ENCODE results near the gene LRBA. TPM values are rescaled to one million over a fixed set of nuclear protein-coding genes. Genes with fewer than 3 reads are reported as not detected.
"Not testable (repeated sequence)": the region's sequence is repeated elsewhere in the genome, so short reads cannot be mapped to it uniquely, and the experiment has no call there.

LRBA gene
- total and polyA plus RNA-seq, 9 donors: 20.7 to 30.5 (median 27.7) TPM

DNA sequence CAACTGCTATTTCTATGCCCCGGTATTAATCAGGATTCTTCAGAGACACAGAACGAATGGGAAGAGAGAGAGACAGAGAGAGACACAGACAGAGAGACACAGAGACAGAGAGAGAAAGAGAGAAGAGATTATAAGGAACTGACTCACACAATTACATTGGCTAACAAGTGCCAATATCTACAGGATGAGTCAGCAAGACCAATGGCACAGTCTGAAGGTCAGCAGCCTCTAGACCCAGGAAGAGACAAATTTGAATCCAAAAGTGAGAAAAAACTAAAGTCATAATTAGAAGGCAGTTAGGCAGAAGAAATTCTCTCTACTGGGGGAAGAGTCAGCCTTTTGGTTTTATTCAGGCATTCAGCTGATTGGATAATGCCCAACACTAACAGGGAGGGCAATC lies 245.8 kb downstream of the LRBA start:
- WGBS (ENCODE audit: insufficient coverage): 88% methylated on average over 1 of the region's 2 CpGs
- no peaks in the 10 kb centered on the region for H3K4me1 ChIP-seq (ENCODE audit: control insufficient read depth, insufficient read depth, low read length)
- H3K4me3 ChIP-seq (ENCODE audit: low read length): no peak overlapping the region
- no peak overlapping the region for H3K27ac ChIP-seq (ENCODE audit: low read length)
- no peaks in the 10 kb centered on the region for H3K27me3 ChIP-seq (ENCODE audit: control insufficient read depth, insufficient read depth, low read length)
- H3K36me3 ChIP-seq (ENCODE audit: control insufficient read depth, insufficient read depth, low read length): no peaks in the 10 kb centered on the region
- no peaks in the 10 kb centered on the region for H3K9me3 ChIP-seq (replicated peaks; ENCODE audit: control insufficient read depth, low read depth, low read length)
- no peak for DNase-seq

DNA sequence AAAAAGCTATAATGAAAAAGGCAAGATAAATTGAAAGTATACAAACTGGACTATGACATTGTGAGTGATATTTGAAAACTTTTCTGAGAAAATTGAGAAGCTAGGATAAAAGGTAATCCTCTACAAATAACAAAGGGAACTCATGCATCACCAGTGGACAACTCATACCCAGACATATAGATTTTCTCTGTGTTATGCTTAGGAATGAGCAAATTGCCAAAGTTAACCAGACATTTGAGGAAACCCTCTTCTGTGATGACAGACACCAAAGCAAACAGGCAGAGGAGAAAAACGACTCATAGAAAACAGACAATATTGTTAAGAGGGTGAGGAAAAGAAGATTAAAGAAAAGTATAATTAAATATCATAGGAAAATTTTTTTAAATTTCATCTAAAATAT lies 246.6 kb downstream of the LRBA start:
- no peak for DNase-seq
- Histone ChIP-seq H3K9me3 (replicated peaks; ENCODE audit: control insufficient read depth, low read depth, low read length) (no peaks in the 10 kb centered on the region), H3K4me1 (ENCODE audit: control insufficient read depth, insufficient read depth, low read length) (no peaks in the 10 kb centered on the region), H3K36me3 (ENCODE audit: control insufficient read depth, insufficient read depth, low read length) (no peaks in the 10 kb centered on the region), H3K4me3 (ENCODE audit: low read length) (no peak overlapping the region), H3K27ac (ENCODE audit: low read length) (no peak overlapping the region), H3K27me3 (ENCODE audit: control insufficient read depth, insufficient read depth, low read length) (no peaks in the 10 kb centered on the region)
- WGBS (ENCODE audit: insufficient coverage): no CpG with 5 or more reads among the region's 1 CpG

DNA sequence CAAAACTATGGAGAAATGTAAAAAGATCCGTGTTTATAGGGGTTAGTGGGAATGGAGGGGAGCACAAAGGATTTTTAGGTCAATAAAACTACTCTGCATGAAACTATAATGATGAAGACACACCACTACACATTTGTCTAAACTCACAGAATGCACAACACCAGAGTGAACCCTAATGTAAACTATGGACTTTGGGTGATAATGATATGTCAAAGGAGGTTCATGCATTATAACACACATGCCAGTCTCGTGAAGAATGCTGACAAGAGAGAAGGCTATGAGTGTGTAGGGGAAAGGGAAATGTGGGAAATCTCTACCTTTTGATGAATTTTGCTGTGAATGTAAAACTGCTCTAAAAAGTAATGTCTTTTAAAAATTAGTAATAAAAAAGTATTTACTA lies 249.9 kb downstream of the LRBA start:
- Histone ChIP-seq H3K36me3 (ENCODE audit: control insufficient read depth, insufficient read depth, low read length) (no peaks in the 10 kb centered on the region), H3K9me3 (replicated peaks; ENCODE audit: control insufficient read depth, low read depth, low read length) (no peaks in the 10 kb centered on the region), H3K4me3 (ENCODE audit: low read length) (no peak overlapping the region), H3K4me1 (ENCODE audit: control insufficient read depth, insufficient read depth, low read length) (no peaks in the 10 kb centered on the region), H3K27me3 (ENCODE audit: control insufficient read depth, insufficient read depth, low read length) (no peaks in the 10 kb centered on the region), H3K27ac (ENCODE audit: low read length) (no peak overlapping the region)
- WGBS (ENCODE audit: insufficient coverage): no CpG with 5 or more reads among the region's 2 CpGs
- no peak for DNase-seq

DNA sequence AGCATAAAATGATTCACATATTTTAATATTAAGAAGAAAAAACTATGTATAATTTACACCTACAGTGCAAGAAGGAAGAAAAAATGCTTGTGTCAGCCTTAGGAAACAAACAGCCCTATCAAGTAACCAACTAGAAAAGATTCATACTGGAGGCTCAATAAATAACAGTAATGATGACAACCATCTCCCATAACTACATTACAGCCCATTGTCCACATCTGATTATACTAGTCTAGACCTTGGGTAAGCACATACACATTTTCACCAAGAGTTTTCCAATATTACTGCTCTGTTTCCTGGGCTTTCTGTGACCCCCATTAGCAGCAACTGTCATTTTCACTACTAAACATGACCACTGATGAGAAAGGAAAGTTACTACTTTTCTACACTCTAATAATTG lies 263.4 kb downstream of the LRBA start:
- Histone ChIP-seq H3K4me1 (ENCODE audit: control insufficient read depth, insufficient read depth, low read length) (no peaks in the 10 kb centered on the region), H3K27me3 (ENCODE audit: control insufficient read depth, insufficient read depth, low read length) (no peaks in the 10 kb centered on the region), H3K27ac (ENCODE audit: low read length) (no peak overlapping the region), H3K9me3 (replicated peaks; ENCODE audit: control insufficient read depth, low read depth, low read length) (no peaks in the 10 kb centered on the region), H3K4me3 (ENCODE audit: low read length) (no peak overlapping the region), H3K36me3 (ENCODE audit: control insufficient read depth, insufficient read depth, low read length) (no peaks in the 10 kb centered on the region)
- no peak for DNase-seq

DNA sequence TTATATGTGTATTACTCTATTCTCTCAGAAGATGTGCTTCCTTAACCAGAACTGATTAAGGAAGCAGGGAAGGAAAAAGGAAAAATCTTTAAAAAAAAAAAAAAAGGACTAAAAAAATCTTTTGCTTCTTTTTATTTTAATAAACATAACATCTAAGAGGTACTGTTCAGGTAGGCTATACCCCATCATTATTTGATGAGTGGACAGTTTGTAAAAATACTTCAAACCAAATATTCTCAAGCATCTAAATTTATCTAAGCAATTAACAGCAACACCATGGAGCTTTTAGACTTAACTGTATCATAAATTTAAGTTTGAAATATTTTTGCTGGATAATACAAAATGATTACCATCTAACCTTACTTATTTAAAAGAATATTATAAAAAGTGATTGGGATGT lies 264.3 kb downstream of the LRBA start:
- H3K4me3 ChIP-seq (ENCODE audit: low read length): no peak overlapping the region
- no peak for DNase-seq
- H3K27me3 ChIP-seq (ENCODE audit: control insufficient read depth, insufficient read depth, low read length): no peaks in the 10 kb centered on the region
- no peaks in the 10 kb centered on the region for H3K4me1 ChIP-seq (ENCODE audit: control insufficient read depth, insufficient read depth, low read length)
- no peaks in the 10 kb centered on the region for H3K36me3 ChIP-seq (ENCODE audit: control insufficient read depth, insufficient read depth, low read length)
- no peaks in the 10 kb centered on the region for H3K9me3 ChIP-seq (replicated peaks; ENCODE audit: control insufficient read depth, low read depth, low read length)
- no peak overlapping the region for H3K27ac ChIP-seq (ENCODE audit: low read length)

DNA sequence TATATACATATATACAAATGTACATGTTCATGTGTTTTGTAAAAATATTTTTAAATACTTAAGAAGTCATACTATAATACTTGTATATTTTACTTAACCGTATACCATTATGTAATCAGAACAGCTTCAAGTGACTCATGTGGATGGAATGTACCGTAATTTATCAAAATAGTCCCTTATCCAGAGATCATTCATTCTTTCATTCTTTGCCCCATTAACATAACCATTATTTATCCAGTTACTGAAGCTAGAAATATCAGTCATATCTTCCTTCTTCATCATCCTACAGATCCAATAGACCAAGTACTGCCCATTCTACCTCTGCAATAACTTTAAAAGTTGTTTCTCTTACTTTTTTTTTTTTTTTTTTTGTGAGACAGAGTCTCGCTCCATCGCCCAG lies 268.9 kb downstream of the LRBA start:
- DNase-seq: no peak
- H3K27me3 ChIP-seq (ENCODE audit: control insufficient read depth, insufficient read depth, low read length): no peaks in the 10 kb centered on the region
- no peaks in the 10 kb centered on the region for H3K36me3 ChIP-seq (ENCODE audit: control insufficient read depth, insufficient read depth, low read length)
- H3K9me3 ChIP-seq (replicated peaks; ENCODE audit: control insufficient read depth, low read depth, low read length): no peaks in the 10 kb centered on the region
- H3K27ac ChIP-seq (ENCODE audit: low read length): no peak overlapping the region
- WGBS (ENCODE audit: insufficient coverage): no CpG with 5 or more reads among the region's 4 CpGs
- no peaks in the 10 kb centered on the region for H3K4me1 ChIP-seq (ENCODE audit: control insufficient read depth, insufficient read depth, low read length)
- no peak overlapping the region for H3K4me3 ChIP-seq (ENCODE audit: low read length)

DNA sequence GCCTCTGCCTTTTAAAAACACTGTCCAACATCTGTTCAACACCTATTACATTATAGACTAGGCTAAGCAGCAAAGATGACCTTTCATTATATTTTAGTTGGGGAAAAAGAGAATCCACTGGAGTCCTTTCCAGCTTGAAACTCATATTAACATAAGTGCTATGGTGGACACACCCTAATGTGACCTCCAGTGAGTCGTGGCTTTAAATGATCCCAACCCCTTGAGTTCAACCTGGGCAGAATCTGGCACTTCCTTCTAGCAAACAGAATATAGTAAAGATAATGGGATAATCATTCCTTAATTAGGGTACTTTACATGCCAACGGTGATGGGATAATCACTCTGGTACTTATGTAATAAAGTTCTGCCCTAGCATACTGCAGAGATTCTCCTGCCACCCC lies 270.5 kb downstream of the LRBA start:
- Histone ChIP-seq H3K9me3 (replicated peaks; ENCODE audit: control insufficient read depth, low read depth, low read length) (no peaks in the 10 kb centered on the region), H3K27me3 (ENCODE audit: control insufficient read depth, insufficient read depth, low read length) (no peaks in the 10 kb centered on the region), H3K4me3 (ENCODE audit: low read length) (no peak overlapping the region), H3K36me3 (ENCODE audit: control insufficient read depth, insufficient read depth, low read length) (no peaks in the 10 kb centered on the region), H3K4me1 (ENCODE audit: control insufficient read depth, insufficient read depth, low read length) (no peaks in the 10 kb centered on the region), H3K27ac (ENCODE audit: low read length) (no peak overlapping the region)
- no peak for DNase-seq
- WGBS (ENCODE audit: insufficient coverage): 80% methylated on average over 1 of the region's 2 CpGs

DNA sequence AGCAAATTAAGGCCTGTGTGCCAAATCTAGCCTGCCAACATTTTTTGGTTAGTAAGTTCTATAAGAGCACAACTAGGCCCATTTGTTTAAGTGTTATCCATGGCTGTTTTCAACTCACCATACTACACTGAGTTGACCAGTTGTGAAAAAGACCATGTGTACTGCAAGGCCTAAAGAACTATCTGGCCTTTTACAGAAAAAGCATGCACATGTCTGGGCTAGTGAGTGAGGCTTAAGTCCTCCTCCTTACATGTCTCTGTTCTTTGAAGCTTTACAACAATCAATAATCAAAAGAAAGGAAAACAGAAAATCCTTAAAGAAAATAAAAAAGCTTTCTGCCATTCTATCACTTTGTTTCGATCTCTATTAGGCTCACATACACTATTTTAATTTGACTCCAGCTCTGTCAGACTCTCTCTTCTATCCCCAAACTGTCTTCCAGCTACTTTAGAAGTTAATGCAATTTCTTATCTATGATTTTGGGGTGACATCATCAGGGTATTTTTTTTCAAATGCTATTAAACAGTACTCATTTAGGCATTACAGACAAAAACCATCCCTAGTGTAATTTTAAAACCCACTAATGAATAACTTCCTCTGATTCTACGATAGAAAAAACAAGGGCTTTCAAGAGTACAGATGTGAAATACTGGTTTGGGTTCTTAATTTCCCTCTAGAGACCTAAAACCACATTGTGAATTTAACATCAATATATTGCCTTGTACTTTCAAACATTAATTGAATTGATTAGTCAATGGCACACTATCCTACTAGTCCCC lies 271.3 kb downstream of the LRBA start:
- no peak for DNase-seq
- Histone ChIP-seq H3K4me1 (ENCODE audit: control insufficient read depth, insufficient read depth, low read length) (no peaks in the 10 kb centered on the region), H3K27me3 (ENCODE audit: control insufficient read depth, insufficient read depth, low read length) (no peaks in the 10 kb centered on the region), H3K4me3 (ENCODE audit: low read length) (no peak overlapping the region), H3K27ac (ENCODE audit: low read length) (no peak overlapping the region), H3K36me3 (ENCODE audit: control insufficient read depth, insufficient read depth, low read length) (no peaks in the 10 kb centered on the region), H3K9me3 (replicated peaks; ENCODE audit: control insufficient read depth, low read depth, low read length) (no peaks in the 10 kb centered on the region)
- no CpG with 5 or more reads among the region's 2 CpGs for WGBS (ENCODE audit: insufficient coverage)

DNA sequence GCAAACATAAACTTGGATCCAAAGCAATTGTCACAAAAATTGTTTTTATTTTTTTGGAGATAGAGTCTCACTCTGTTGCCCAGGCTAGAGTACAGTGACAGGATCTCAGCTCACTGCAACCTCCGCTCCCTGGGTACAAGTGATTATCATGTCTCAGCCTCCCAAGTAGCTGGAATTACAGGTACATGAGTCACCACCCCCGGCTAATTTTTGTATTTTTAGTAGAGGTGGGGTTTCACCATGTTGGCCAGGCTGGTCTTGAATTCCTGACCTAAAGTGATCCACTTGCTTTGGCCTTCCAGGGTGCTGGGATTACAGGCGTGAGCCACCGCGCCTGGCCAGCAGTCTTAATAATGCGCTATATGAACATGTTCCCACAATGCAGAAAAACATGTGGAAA lies 272.2 kb downstream of the LRBA start:
- H3K4me3 ChIP-seq (ENCODE audit: low read length); H3K4me1 ChIP-seq (ENCODE audit: control insufficient read depth, insufficient read depth, low read length); H3K36me3 ChIP-seq (ENCODE audit: control insufficient read depth, insufficient read depth, low read length); H3K27me3 ChIP-seq (ENCODE audit: control insufficient read depth, insufficient read depth, low read length); DNase-seq; H3K27ac ChIP-seq (ENCODE audit: low read length); H3K9me3 ChIP-seq (replicated peaks; ENCODE audit: control insufficient read depth, low read depth, low read length): not testable (repeated sequence)
- WGBS (ENCODE audit: insufficient coverage): 100% methylated on average over 1 of the region's 6 CpGs

DNA sequence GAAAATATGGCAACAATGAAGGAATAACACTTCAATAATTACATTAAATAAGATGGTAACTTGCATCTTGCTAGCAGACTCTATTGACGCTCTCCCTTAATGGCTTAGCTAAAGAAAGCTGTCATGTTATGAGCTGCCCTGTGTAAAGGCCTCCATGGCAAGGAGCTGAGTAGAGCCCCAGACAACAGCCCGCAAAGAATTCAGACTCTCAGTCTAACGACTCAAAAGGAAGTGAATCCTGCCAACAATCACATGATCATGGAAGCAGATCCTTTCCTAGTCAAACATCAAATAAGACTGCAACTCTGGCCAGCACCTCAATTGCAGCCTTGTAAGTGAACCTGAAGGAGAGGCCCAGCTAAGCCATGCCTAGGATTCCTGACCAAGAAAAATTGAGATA lies 275.5 kb downstream of the LRBA start:
- Histone ChIP-seq H3K4me1 (ENCODE audit: control insufficient read depth, insufficient read depth, low read length) (no peaks in the 10 kb centered on the region), H3K36me3 (ENCODE audit: control insufficient read depth, insufficient read depth, low read length) (no peaks in the 10 kb centered on the region), H3K27ac (ENCODE audit: low read length) (no peak overlapping the region), H3K9me3 (replicated peaks; ENCODE audit: control insufficient read depth, low read depth, low read length) (no peaks in the 10 kb centered on the region), H3K27me3 (ENCODE audit: control insufficient read depth, insufficient read depth, low read length) (no peaks in the 10 kb centered on the region), H3K4me3 (ENCODE audit: low read length) (no peak overlapping the region)
- no peak for DNase-seq
- WGBS (ENCODE audit: insufficient coverage): no CpG with 5 or more reads among the region's 3 CpGs

DNA sequence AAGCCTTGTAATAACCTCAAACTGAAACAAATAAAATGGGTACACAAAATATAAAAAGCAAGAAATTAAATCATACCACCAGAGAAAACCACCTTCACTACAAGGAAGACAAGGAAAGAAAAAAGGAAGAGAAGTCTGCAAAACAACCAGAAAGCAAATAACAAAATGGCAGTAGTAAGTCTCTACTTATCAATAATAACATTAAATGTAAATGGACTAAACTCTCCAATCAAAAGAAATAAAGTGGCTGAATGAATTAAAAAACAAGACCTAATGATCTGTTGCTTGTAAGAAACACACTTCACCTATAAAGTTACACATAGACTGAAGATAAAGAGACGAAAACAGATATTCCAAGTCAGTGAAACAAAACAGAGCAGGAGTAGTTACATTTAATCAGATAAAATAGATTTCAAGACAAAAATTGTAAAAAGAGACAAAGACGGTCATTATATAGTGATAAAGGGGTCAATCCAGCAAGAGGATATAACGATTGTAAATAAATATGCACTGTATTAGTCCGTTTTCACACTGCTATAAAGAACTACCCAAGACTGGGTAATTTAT lies 289.0 kb downstream of the LRBA start:
- Histone ChIP-seq H3K4me1 (ENCODE audit: control insufficient read depth, insufficient read depth, low read length) (no peaks in the 10 kb centered on the region), H3K36me3 (ENCODE audit: control insufficient read depth, insufficient read depth, low read length) (peaks cover 5% of the 10 kb centered on the region), H3K4me3 (ENCODE audit: low read length) (no peak overlapping the region), H3K9me3 (replicated peaks; ENCODE audit: control insufficient read depth, low read depth, low read length) (peaks cover 2% of the 10 kb centered on the region), H3K27me3 (ENCODE audit: control insufficient read depth, insufficient read depth, low read length) (no peaks in the 10 kb centered on the region), H3K27ac (ENCODE audit: low read length) (no peak overlapping the region)
- DNase-seq: no peak
- no CpG with 5 or more reads among the region's 4 CpGs for WGBS (ENCODE audit: insufficient coverage)

Data from muscle of leg (tissue), 11 donors.